Activated T-cell treated with anti-CD3 and anti-CD28 coated beads for 1 hour (primary cell): Measurements from ENCODE around the gene LIFR.

Experiments
- DNase-seq: peaks from one replicate; pipeline ENCODE4 v3.0.0-alpha.2; 2020; ENCODE audit warnings: low read depth

The LIFR gene

GRCh38 chr5:38465702-38466423, 90.6 kb downstream of the LIFR start:
- no peak for DNase-seq

GRCh38 chr5:38465061-38465460, 91.4 kb downstream of the LIFR start:
- no peak for DNase-seq

GRCh38 chr5:38463634-38464521, 92.6 kb downstream of the LIFR start:
- no peak for DNase-seq

GRCh38 chr5:38462976-38463633, 93.3 kb downstream of the LIFR start:
- DNase-seq, result no peak

GRCh38 chr5:38458174-38458573, 98.3 kb downstream of the LIFR start:
- DNase-seq, result no peak

- DNase-seq, result no peak
Observed at GRCh38 chr5:38456657-38457399, 99.6 kb downstream of the LIFR start.

GRCh38 chr5:38455796-38456330, 100.6 kb downstream of the LIFR start:
- no peak for DNase-seq

GRCh38 chr5:38453921-38454320, 102.5 kb downstream of the LIFR start:
- no peak for DNase-seq

- peak; percentile 10 for DNase-seq
Observed at GRCh38 chr5:38453506-38453905, 102.9 kb downstream of the LIFR start.

GRCh38 chr5:38452201-38452600, 104.2 kb downstream of the LIFR start:
- DNase-seq, result no peak

- no peak for DNase-seq
Observed at GRCh38 chr5:38451074-38451725, 105.2 kb downstream of the LIFR start.

GRCh38 chr5:38450627-38451026, 105.8 kb downstream of the LIFR start:
- no peak for DNase-seq

- no peak for DNase-seq
Observed at GRCh38 chr5:38448568-38449350, 107.7 kb downstream of the LIFR start.

- DNase-seq, result no peak
Observed at GRCh38 chr5:38447786-38448185, 108.7 kb downstream of the LIFR start.

- DNase-seq, result no peak
Observed at GRCh38 chr5:38447056-38447455, 109.4 kb downstream of the LIFR start.

GRCh38 chr5:38446029-38446522, 110.4 kb downstream of the LIFR start:
- no peak for DNase-seq

GRCh38 chr5:38445374-38446028, 110.9 kb downstream of the LIFR start:
- DNase-seq, result no peak

- DNase-seq, result no peak
Observed at GRCh38 chr5:38443390-38443789, 113.1 kb downstream of the LIFR start.

GRCh38 chr5:38442247-38442573, 114.2 kb downstream of the LIFR start:
- DNase-seq, result no peak
